ENCODE results near the gene RBL1. TPM values are rescaled to one million over a fixed set of nuclear protein-coding genes. Genes with fewer than 3 reads are reported as not detected.

The RBL1 gene
- total and polyA plus RNA-seq, 3 donors from 2014 or later: 6.0 to 15.3 (median 14.2) TPM

DNA sequence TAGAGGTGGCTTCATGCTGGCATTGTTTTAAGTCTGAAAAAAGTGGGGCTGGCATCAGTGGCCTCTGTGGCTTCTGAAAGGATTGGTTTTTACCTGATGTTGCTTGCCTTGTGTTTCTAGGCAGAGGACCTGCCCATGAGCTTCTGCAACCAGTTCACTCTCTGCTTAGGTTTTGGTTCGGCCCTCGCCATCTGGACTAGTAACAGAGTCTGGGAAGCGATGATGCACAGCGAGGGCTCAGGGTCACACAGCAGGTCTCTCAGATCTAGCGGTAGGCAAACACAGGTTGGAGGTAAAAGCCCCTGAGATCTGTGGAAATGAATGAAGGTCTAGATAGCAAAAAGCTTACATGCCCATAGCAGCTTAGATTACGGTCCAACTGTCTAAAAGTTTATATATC is 6.8 kb upstream of the RBL1 start:
- no peak overlapping the region for H3K4me3 ChIP-seq
- no peaks in the 10 kb centered on the region for H3K4me1 ChIP-seq
- no peaks in the 10 kb centered on the region for H3K36me3 ChIP-seq (ENCODE audit: low read depth, missing control alignments)
- intact Hi-C loops (cut with DNase I; ENCODE audit: low total_unique reads): no loop called here
- H3K9me3 ChIP-seq: no peaks in the 10 kb centered on the region
- TF ChIP-seq, protein P1, sequence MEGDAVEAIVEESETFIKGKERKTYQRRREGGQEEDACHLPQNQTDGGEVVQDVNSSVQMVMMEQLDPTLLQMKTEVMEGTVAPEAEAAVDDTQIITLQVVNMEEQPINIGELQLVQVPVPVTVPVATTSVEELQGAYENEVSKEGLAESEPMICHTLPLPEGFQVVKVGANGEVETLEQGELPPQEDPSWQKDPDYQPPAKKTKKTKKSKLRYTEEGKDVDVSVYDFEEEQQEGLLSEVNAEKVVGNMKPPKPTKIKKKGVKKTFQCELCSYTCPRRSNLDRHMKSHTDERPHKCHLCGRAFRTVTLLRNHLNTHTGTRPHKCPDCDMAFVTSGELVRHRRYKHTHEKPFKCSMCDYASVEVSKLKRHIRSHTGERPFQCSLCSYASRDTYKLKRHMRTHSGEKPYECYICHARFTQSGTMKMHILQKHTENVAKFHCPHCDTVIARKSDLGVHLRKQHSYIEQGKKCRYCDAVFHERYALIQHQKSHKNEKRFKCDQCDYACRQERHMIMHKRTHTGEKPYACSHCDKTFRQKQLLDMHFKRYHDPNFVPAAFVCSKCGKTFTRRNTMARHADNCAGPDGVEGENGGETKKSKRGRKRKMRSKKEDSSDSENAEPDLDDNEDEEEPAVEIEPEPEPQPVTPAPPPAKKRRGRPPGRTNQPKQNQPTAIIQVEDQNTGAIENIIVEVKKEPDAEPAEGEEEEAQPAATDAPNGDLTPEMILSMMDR (IDR thresholded peaks at IDR 0.05): no peak
- no peak for TF ChIP-seq POLR2A (IDR thresholded peaks at IDR 0.05)
- H3K27ac ChIP-seq: no peak overlapping the region
- WGBS, 2 donors: 70 to 90% methylated on average over 6 of the region's 6 CpGs
- DNase-seq: peak; percentile 22
- no peaks in the 10 kb centered on the region for H3K27me3 ChIP-seq

- TF ChIP-seq, protein P1 (IDR thresholded peaks at IDR 0.05): no peak
- no peak for TF ChIP-seq POLR2A (IDR thresholded peaks at IDR 0.05)
- H3K4me3 ChIP-seq: peak overlapping the region; percentile 83 to 92
- peak overlapping the region; percentile 83 to 86 for H3K27ac ChIP-seq
- peak; percentile 82 for DNase-seq
- H3K27me3 ChIP-seq: no peaks in the 10 kb centered on the region
- H3K9me3 ChIP-seq: no peaks in the 10 kb centered on the region
- 37 to 38% methylated on average over 10 to 11 of the region's 11 CpGs for WGBS, 2 donors
- intact Hi-C loops (cut with DNase I; ENCODE audit: low total_unique reads): no loop called here
- no peaks in the 10 kb centered on the region for H3K36me3 ChIP-seq (ENCODE audit: low read depth, missing control alignments)
- H3K4me1 ChIP-seq: peaks cover 7% of the 10 kb centered on the region
These were observed 731 bp upstream of the RBL1 start for GRCh38 chr20:37096415-37097041.

DNA sequence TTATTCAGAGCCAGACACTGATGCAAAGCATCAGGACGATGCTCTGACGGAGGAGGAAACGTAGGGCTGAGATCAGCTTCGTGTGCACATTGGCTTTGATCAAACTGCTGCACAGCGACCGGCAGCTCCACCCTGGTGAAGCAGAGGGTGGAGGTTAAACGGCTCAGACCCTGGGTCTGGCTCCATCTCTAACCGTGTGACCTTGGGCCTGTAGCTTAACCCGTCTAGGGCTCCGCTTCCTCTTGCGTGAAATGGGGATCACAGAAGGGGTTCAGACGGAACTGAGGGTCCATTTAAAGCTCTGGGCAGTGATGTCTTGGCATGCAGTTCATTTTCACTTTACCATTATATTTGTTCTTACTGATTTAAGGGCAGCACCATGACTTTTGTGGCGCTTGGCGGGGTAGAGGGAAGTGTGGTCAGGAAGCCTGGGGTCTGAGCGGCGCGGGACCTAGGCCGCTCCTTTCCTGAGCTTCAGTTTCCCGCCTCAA is 644 bp downstream of the RBL1 start:
- DNase-seq: no peak
- intact Hi-C loops (cut with DNase I; ENCODE audit: low total_unique reads): no loop called here
- 1 to 2% methylated on average over 19 of the region's 19 CpGs for WGBS, 2 donors
- Histone ChIP-seq H3K27ac (peak overlapping the region; percentile 83 to 86), H3K36me3 (ENCODE audit: low read depth, missing control alignments) (no peaks in the 10 kb centered on the region), H3K4me1 (peaks cover 7% of the 10 kb centered on the region), H3K4me3 (peak overlapping the region; percentile 83 to 92), H3K27me3 (no peaks in the 10 kb centered on the region), H3K9me3 (no peaks in the 10 kb centered on the region)
- TF ChIP-seq POLR2A (IDR thresholded peaks at IDR 0.05): no peak
- TF ChIP-seq, protein P1 (IDR thresholded peaks at IDR 0.05): no peak

DNA sequence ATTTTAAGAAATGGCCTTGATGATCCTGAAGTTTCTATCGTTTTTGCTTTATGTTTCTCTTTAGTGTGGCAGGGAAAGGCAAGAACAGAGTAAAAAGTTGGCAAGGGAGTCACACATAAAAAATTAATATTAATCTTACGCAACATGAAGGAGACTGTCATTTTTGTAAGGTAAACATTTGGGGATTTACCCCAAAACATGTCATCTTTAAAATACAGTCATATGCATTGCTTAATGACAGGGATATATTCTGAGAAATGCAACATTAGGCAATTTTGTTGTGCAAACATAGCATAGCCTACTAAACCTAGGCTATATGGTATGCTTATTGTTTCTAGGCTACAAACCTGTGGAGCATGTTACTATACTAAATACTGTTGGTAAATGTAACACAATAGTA is 5.4 kb downstream of the RBL1 start:
- DNase-seq: no peak
- Histone ChIP-seq H3K4me3 (no peak overlapping the region), H3K36me3 (ENCODE audit: low read depth, missing control alignments) (no peaks in the 10 kb centered on the region), H3K27me3 (no peaks in the 10 kb centered on the region), H3K27ac (no peak overlapping the region), H3K9me3 (no peaks in the 10 kb centered on the region), H3K4me1 (peaks cover 7% of the 10 kb centered on the region)
- TF ChIP-seq, protein P1 (IDR thresholded peaks at IDR 0.05): no peak
- TF ChIP-seq POLR2A (IDR thresholded peaks at IDR 0.05): no peak
- intact Hi-C loops (cut with DNase I; ENCODE audit: low total_unique reads): no loop called here
- 75 to 81% methylated on average over 2 of the region's 2 CpGs for WGBS, 2 donors
